ENCODE measurements around the gene KDM2A.

Gene KDM2A

GRCh38 chr11:67245046-67245445, 126.0 kb downstream of the KDM2A start:
- DNase-seq (ENCODE audit: low read depth): no peak
- TF ChIP-seq CTCF (conservative IDR thresholded peaks at IDR 0.05; ENCODE audit: low read depth, low read length): no peak
- H3K4me3 ChIP-seq (ENCODE audit: low read depth, low read length): no peak overlapping the region

GRCh38 chr11:67247946-67248550, 129.0 kb downstream of the KDM2A start:
- DNase-seq (ENCODE audit: low read depth): no peak
- no peak for TF ChIP-seq CTCF (conservative IDR thresholded peaks at IDR 0.05; ENCODE audit: low read depth, low read length)
- no peak overlapping the region for H3K4me3 ChIP-seq (ENCODE audit: low read depth, low read length)

GRCh38 chr11:67248653-67249052, 129.6 kb downstream of the KDM2A start:
- H3K4me3 ChIP-seq (ENCODE audit: low read depth, low read length): no peak overlapping the region
- DNase-seq (ENCODE audit: low read depth): peak; percentile 22
- no peak for TF ChIP-seq CTCF (conservative IDR thresholded peaks at IDR 0.05; ENCODE audit: low read depth, low read length)

GRCh38 chr11:67250059-67251043, 131.3 kb downstream of the KDM2A start:
- H3K4me3 ChIP-seq (ENCODE audit: low read depth, low read length): no peak overlapping the region
- no peak for TF ChIP-seq CTCF (conservative IDR thresholded peaks at IDR 0.05; ENCODE audit: low read depth, low read length)
- no peak for DNase-seq (ENCODE audit: low read depth)

- no peak for DNase-seq (ENCODE audit: low read depth)
- TF ChIP-seq CTCF (conservative IDR thresholded peaks at IDR 0.05; ENCODE audit: low read depth, low read length): no peak
- no peak overlapping the region for H3K4me3 ChIP-seq (ENCODE audit: low read depth, low read length)
These were observed 132.8 kb downstream of the KDM2A start for GRCh38 chr11:67251841-67252240.

- no peak overlapping the region for H3K4me3 ChIP-seq (ENCODE audit: low read depth, low read length)
- peak; percentile 61 for DNase-seq (ENCODE audit: low read depth)
- peak; percentile 56 for TF ChIP-seq CTCF (conservative IDR thresholded peaks at IDR 0.05; ENCODE audit: low read depth, low read length)
These were observed 133.8 kb downstream of the KDM2A start for GRCh38 chr11:67252831-67253239.

Measured in choroid plexus epithelial cell (primary cell).